ENCODE measurements around the gene CEACAM3. TPM values are rescaled to one million over a fixed set of nuclear protein-coding genes. Genes with fewer than 3 reads are reported as not detected.

The CEACAM3 gene
- total and polyA plus RNA-seq, 8 donors, result 0.13 to 0.31 TPM; not detected in 6

GRCh38 chr19:41813911-41814310, 17.5 kb downstream of the CEACAM3 start:
- H3K4me3 ChIP-seq, result no peak overlapping the region
- no peaks in the 10 kb centered on the region for H3K4me1 ChIP-seq
- H3K9me3 ChIP-seq, result no peaks in the 10 kb centered on the region
- no peak for TF ChIP-seq POLR2A (IDR thresholded peaks at IDR 0.05)
- TF ChIP-seq EP300 (IDR thresholded peaks at IDR 0.05), result no peak
- no peak for TF ChIP-seq POLR2AphosphoS5 (IDR thresholded peaks at IDR 0.05)
- no peak for TF ChIP-seq CTCF (IDR thresholded peaks at IDR 0.05)
- H3K36me3 ChIP-seq, result no peaks in the 10 kb centered on the region
- intact Hi-C loops (cut with DNase I; ENCODE audit: low total_unique reads), result no loop called here
- peaks cover 0 to 20% (median 6%) of the 10 kb centered on the region in 3 donors for H3K27me3 ChIP-seq
- H3K27ac ChIP-seq, result no peak overlapping the region
- WGBS, 5 donors, result 45 to 67% (median 63%) methylated on average over 4 of the region's 4 CpGs
- DNase-seq, result no peak

- WGBS, 5 donors, result 65 to 79% (median 74%) methylated on average over 4 of the region's 4 CpGs
- TF ChIP-seq EP300 (IDR thresholded peaks at IDR 0.05) (no peak), CTCF (IDR thresholded peaks at IDR 0.05) (no peak), POLR2A (IDR thresholded peaks at IDR 0.05) (no peak), POLR2AphosphoS5 (IDR thresholded peaks at IDR 0.05) (no peak)
Measured at GRCh38 chr19:41815301-41815700, 18.9 kb downstream of the CEACAM3 start.

GRCh38 chr19:41816761-41817160, 20.4 kb downstream of the CEACAM3 start:
- H3K36me3 ChIP-seq, result no peaks in the 10 kb centered on the region
- H3K27me3 ChIP-seq, result peaks cover 0 to 13% (median 0%) of the 10 kb centered on the region in 3 donors
- TF ChIP-seq EP300 (IDR thresholded peaks at IDR 0.05), result no peak
- no peak for TF ChIP-seq POLR2A (IDR thresholded peaks at IDR 0.05)
- no peak for TF ChIP-seq CTCF (IDR thresholded peaks at IDR 0.05)
- TF ChIP-seq POLR2AphosphoS5 (IDR thresholded peaks at IDR 0.05), result no peak
- no peaks in the 10 kb centered on the region for H3K4me1 ChIP-seq
- H3K27ac ChIP-seq, result no peak overlapping the region
- H3K4me3 ChIP-seq, result no peak overlapping the region
- WGBS, 5 donors, result 25 to 49% (median 36%) methylated on average over 2 of the region's 2 CpGs
- no peaks in the 10 kb centered on the region for H3K9me3 ChIP-seq
- DNase-seq, result no peak
- intact Hi-C loops (cut with DNase I; ENCODE audit: low total_unique reads), result no loop called here

More at GRCh38 chr19:41815301-41815700, 18.9 kb downstream of the CEACAM3 start:
- intact Hi-C loops (cut with DNase I; ENCODE audit: low total_unique reads), result no loop called here
- no peaks in the 10 kb centered on the region for H3K9me3 ChIP-seq
- H3K36me3 ChIP-seq, result no peaks in the 10 kb centered on the region
- no peak overlapping the region for H3K4me3 ChIP-seq
- H3K27me3 ChIP-seq, result peaks cover 0 to 8% (median 0%) of the 10 kb centered on the region in 3 donors
- H3K4me1 ChIP-seq, result no peaks in the 10 kb centered on the region
- DNase-seq, result no peak
- H3K27ac ChIP-seq, result no peak overlapping the region

GRCh38 chr19:41821003-41821735, 24.8 kb downstream of the CEACAM3 start:
- Histone ChIP-seq H3K9me3 (no peaks in the 10 kb centered on the region), H3K27ac (no peak overlapping the region), H3K36me3 (no peaks in the 10 kb centered on the region), H3K4me1 (no peaks in the 10 kb centered on the region), H3K27me3 (peaks cover 0 to 13% (median 0%) of the 10 kb centered on the region in 3 donors), H3K4me3 (no peak overlapping the region)
- TF ChIP-seq EP300 (IDR thresholded peaks at IDR 0.05) (no peak), CTCF (IDR thresholded peaks at IDR 0.05) (peak in 5 of 7 experiments; percentile 27 to 56 (median 31)), POLR2AphosphoS5 (IDR thresholded peaks at IDR 0.05) (no peak), POLR2A (IDR thresholded peaks at IDR 0.05) (no peak)
- peak; percentile 36 to 66 for DNase-seq
- WGBS, 5 donors, result 33 to 39% (median 36%) methylated on average over 12 of the region's 12 CpGs
- intact Hi-C loops (cut with DNase I; ENCODE audit: low total_unique reads), result no loop called here

Measured in stomach (tissue), 9 donors.